D721Med (cell line): ENCODE results near the gene HPSE.
"Not testable (repeated sequence)": the region's sequence is repeated elsewhere in the genome, so short reads cannot be mapped to it uniquely, and the experiment has no call there.

Source experiments
- DNase-seq: peaks from one replicate; pipeline ENCODE4 v3.0.0; 2011; ENCODE audit warnings: low spot score; ENCODE audit not compliant: insufficient read length
- FAIRE-seq: peaks from 2 replicates; lab custom pipeline; 2011; peaks lifted over from hg19 to GRCh38; lab: Jason Lieb, UNC
- TF ChIP-seq, protein P1 (sequence below): IDR thresholded peaks from 2 replicates; pipeline ENCODE4 v1.5.1; 2012; ENCODE audit warnings: mild to moderate bottlenecking, control low read depth; ENCODE audit not compliant: insufficient read depth; ENCODE audit errors: missing control alignments

Gene HPSE

DNA sequence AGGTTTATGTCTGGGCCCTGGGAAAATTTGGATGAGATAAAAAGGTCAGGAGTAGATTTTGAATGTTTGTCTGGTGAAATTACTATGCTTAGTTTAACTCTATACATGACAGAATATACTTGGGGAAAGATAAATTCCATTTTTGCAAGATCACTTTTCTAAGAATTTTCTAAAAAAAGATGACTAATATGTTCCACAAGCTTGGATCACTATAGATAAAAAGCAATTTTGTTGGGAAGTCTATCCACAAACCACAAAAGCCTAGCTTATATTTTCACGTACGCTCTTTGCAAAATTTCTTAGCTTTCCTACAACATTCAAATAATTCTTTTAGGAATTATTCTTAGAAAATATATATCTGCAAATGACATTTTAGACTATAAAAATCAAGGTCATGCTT, 29.5 kb downstream of the HPSE start:
- no peak for FAIRE-seq

DNA sequence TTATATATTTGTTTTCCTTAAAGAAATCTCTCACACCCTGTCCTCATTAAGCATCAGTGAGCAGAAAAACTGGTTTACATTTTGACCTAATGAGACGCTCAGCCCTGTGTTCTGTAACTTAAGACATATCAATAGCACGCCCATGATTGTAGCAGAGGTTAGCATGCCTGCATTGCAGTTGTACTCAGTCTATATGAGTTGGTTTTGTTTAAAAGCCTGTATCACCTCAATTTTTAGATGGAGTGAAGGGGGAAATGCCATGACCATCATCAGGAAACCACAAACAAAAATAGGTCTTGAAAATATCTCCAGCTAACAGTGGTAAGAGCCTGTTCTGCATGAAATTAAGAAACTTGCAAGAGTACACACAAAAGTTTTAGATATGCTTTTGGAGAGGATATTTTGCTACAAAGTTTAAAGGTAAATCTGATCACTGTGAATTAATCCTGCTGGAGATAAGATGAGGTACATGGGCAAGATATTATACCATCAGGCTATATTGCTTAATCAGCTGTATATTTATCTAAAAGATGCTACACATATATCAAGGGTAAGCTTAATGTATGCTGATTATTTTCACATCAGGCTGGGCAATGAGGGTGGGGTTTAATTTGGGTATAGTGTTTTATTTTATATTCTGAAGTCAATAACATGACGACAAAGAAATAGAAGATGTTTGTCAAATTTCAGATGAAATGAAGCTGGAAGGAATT, 36.9 kb downstream of the HPSE start:
- FAIRE-seq (no peak), DNase-seq (no peak)
- TF ChIP-seq, protein P1, sequence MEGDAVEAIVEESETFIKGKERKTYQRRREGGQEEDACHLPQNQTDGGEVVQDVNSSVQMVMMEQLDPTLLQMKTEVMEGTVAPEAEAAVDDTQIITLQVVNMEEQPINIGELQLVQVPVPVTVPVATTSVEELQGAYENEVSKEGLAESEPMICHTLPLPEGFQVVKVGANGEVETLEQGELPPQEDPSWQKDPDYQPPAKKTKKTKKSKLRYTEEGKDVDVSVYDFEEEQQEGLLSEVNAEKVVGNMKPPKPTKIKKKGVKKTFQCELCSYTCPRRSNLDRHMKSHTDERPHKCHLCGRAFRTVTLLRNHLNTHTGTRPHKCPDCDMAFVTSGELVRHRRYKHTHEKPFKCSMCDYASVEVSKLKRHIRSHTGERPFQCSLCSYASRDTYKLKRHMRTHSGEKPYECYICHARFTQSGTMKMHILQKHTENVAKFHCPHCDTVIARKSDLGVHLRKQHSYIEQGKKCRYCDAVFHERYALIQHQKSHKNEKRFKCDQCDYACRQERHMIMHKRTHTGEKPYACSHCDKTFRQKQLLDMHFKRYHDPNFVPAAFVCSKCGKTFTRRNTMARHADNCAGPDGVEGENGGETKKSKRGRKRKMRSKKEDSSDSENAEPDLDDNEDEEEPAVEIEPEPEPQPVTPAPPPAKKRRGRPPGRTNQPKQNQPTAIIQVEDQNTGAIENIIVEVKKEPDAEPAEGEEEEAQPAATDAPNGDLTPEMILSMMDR: no peak

More for the DNA sequence above, 29.5 kb downstream of the HPSE start:
- TF ChIP-seq, protein P1: no peak
- DNase-seq: no peak

DNA sequence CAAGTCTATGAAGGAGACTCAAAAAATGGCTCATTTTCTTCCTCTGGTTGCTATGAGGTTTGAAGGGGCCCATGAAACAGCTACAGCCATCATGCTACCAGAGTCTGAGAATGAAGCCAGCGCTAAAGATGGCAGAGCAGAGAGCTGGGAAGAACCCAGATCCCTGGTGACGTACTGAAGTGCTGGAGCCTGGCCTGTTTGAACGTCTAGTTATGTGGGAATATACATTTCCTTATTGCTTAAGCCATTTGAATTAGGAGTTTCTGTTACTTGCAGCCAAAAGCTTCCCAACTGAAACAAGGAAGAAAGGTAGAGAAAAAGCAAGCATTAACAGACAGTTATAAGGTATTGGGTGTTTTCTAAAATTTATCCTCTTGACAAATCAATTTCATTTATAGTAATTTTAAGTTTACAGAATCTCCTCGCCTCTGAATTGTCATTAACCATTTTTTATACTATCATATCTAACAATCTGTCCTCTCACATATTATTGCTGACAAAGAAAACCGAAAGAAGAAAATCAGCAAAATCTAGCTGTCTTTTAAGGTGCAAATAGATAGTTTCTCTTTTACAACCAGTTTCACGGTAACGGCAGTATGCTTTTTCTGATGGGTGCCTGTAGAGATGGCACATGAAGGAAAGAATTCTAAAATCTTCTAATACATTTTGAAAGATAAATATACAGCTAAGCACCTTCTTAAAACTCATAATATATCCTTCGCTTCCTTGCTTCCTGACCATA, 41.2 kb downstream of the HPSE start:
- TF ChIP-seq, protein P1: no peak
- no peak for DNase-seq
- no peak for FAIRE-seq

DNA sequence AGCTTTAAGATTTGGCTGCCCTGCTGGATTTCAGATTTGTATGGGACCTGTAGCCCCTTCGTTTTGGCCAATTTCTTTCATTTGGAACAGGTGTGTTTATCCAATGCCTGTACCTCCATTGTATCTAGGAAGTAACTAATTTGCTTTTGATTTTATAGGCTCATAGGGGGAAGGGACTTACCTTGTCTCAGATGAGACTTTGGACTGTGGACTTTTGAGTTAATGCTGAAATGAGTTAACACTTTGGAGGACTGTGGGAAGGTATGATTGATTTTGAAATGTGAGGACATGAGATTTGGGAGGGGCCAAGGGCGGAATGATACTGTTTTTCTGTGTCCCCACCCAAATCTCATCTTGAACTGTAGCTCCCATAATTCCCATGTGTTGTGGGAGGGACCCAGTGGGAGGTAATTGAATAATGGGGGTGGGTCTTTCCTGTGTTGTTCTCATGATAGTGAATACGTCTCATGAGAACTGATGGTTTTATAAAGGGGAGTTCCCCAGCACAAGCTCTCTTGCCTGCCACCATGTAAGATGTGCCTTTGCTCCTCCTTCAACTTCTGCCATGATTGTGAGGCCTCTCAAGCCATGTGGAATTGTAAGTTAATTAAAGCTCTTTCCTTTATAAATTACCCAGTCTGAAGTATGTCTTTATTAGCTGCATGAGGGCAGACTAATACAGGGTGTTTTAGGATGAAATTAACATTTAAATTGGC, 44.4 kb downstream of the HPSE start:
- FAIRE-seq, DNase-seq: not testable (repeated sequence)

DNA sequence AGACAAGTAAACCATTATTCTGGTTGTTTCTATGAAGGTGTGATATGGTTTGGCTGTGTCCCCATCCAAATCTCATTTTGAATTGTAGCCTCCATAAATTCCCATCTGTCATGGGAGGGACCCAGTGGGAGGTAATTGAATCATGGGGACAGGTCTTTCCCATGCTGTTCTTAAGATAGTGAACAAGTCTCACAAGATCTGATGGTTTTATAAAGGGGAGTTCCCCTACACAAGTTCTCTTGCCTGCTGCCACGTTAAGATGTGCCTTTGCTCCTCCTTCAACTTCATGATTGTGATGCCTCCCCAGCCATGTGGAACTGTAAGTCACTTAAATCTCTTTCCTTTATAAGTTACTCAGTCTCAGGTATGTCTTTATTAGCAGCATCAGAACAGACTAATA, 46.3 kb downstream of the HPSE start:
- not testable (repeated sequence) for FAIRE-seq, DNase-seq

DNA sequence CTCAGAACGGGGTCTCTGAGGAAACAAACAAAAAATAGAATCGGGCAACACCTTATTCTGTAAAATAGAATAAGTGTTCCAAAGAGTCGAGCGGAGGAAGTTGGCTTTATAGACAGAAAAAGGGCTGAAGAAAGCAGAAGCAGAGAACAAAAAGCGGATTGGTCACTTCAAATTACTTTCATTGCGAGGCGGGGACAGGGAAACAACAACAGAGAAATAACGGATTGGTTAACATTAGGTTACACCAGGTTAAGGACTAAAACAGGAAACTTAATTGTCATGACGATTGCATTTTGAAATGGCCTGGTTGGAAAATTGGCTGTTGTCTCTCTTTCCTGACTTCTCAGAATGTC, 49.6 kb downstream of the HPSE start:
- DNase-seq (no peak), FAIRE-seq (no peak)
- TF ChIP-seq, protein P1: no peak

DNA sequence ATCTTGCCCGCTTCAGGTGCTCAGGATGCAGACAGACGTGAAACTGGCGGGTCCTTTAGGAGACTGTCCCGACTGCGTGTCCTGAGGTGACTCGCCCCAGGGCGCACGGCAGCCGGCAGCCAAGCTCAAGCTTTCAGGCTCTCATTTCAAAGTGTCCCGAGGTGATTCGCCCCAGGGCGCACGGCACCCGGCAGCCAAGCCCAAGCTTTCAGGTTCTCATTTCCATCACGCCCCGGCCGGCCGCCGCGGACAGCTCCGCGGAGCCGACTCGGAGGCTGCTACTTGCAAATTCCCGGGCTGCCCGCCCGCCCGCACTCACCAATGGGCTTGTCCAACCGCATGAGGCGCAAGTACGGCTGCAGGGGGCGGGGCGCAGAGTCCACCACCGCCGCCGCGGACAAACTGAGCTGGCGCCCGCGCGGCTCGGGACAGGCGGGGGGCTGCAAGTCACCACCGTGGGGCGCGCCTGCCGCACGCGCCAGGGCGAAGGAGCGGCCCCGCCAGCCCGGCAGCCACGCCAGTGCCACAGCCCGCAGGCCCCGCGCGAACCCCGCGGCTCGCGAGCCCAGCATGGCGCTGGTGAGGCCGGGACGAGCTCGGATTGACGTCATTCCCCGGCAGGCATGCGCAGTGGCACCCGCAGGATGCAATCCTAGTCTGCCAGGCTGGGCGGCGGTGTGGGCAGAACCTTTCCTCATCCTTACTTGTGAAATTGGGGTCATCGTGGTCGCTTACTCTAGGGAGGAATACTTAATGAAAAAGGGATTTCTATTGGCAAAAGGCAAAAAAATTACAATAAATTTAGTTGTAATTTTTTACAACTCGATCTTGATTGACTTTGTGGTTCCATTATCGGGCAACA, 50.2 kb downstream of the HPSE start, which contains the start of gene COQ2:
Gene COQ2, minus strand, starts transcription at position 606 of the 862 bp plus-strand sequence. Its CDS starts 34 bp downstream, at position 572.
- no peak for FAIRE-seq
- DNase-seq: peak; percentile 83
- TF ChIP-seq, protein P1: no peak
